H1 (cell line): Measurements from ENCODE around the gene NFE2L2. TPM values are rescaled to one million over a fixed set of nuclear protein-coding genes. Genes with fewer than 3 reads are reported as not detected.

Experiments
- CTCF ChIA-PET: fragments of 300-600 bp; sonication (Branson Sonifier 250); formaldehyde crosslinking; loops from one replicate; lab custom pipeline; 2021; ENCODE audit not compliant: partially characterized antibody; lab: Charles Lee
- POLR2A ChIA-PET: fragments of 300-600 bp; sonication (Branson Sonifier 250); formaldehyde crosslinking; loops from one replicate; lab custom pipeline; 2021; ENCODE audit warnings: inconsistent platforms; ENCODE audit not compliant: partially characterized antibody; lab: Charles Lee
- DNase-seq, 2 experiments: peaks; one replicate each; pipeline versions ENCODE4 v3.0.0 to v3.0.0-alpha.2; 2010 to 2022; ENCODE audit warnings: low spot score in 2 of 2, low read depth in 1 of 2, mixed read lengths in 1 of 2
- FAIRE-seq: peaks from 2 replicates; lab custom pipeline; 2011; peaks lifted over from hg19 to GRCh38; lab: Jason Lieb, UNC
- H2AFZ ChIP-seq: 2 replicates; pipeline ENCODE4 v1.8.1; 2012; ENCODE audit warnings: low read length, inconsistent platforms
- H2AK5ac ChIP-seq: 2 replicates; pipeline ENCODE4 v1.6.1; 2013; ENCODE audit warnings: low read depth, low read length
- H2BK120ac ChIP-seq: replicated peaks from 2 replicates; pipeline ENCODE3; 2013; ENCODE audit warnings: low read depth, low read length, inconsistent platforms
- H2BK12ac ChIP-seq: 2 replicates; pipeline ENCODE4 v1.6.1; 2013; ENCODE audit warnings: low read depth, low read length
- H2BK15ac ChIP-seq: 2 replicates; pipeline ENCODE4 v1.6.1; 2013; ENCODE audit warnings: low read length
- H2BK20ac ChIP-seq: 2 replicates; pipeline ENCODE4 v1.6.1; 2013; ENCODE audit warnings: low read length
- H2BK5ac ChIP-seq: 2 replicates; pipeline ENCODE4 v1.6.1; 2013; ENCODE audit warnings: low read depth, low read length
- H3K14ac ChIP-seq: 2 replicates; pipeline ENCODE4 v1.6.1; 2013; ENCODE audit warnings: inconsistent platforms; ENCODE audit not compliant: insufficient read length
- H3K18ac ChIP-seq: 2 replicates; pipeline ENCODE4 v1.6.1; 2013; ENCODE audit warnings: low read length; ENCODE audit errors: extremely low read depth
- H3K23ac ChIP-seq: 2 replicates; pipeline ENCODE4 v1.6.1; 2013; ENCODE audit warnings: inconsistent platforms; ENCODE audit not compliant: insufficient read length
- H3K23me2 ChIP-seq: 2 replicates; pipeline ENCODE4 v1.6.1; 2013; ENCODE audit warnings: low read depth, low read length
- H3K27ac ChIP-seq: 2 replicates; pipeline ENCODE4 v1.6.1; 2011; ENCODE audit warnings: low read depth, low read length, inconsistent platforms
- H3K27me3 ChIP-seq, 4 experiments: replicated peaks in 1 of 4; 1 replicate in 1 of 4; 2 replicates in 3 of 4; pipeline versions ENCODE4 v1.6.1 to v1.8.1; 2011 to 2013; ENCODE audit warnings: low read length in 3 of 4, mild to moderate bottlenecking in 3 of 4, inconsistent platforms in 2 of 4, mixed read lengths in 2 of 4, moderate library complexity in 1 of 4; ENCODE audit not compliant: control insufficient read depth in 3 of 4, insufficient read depth in 3 of 4; ENCODE audit errors: extremely low read depth in 1 of 4
- H3K36me3 ChIP-seq, 4 experiments: 2 replicates each; pipeline versions ENCODE4 v1.6.1 to v1.8.1; 2011 to 2013; ENCODE audit warnings: mild to moderate bottlenecking in 4 of 4, low read length in 3 of 4, moderate library complexity in 2 of 4, control low read depth in 1 of 4, inconsistent platforms in 1 of 4; ENCODE audit not compliant: insufficient read depth in 4 of 4, control insufficient read depth in 2 of 4
- H3K4ac ChIP-seq: replicated peaks from 2 replicates; pipeline ENCODE3; 2013; ENCODE audit warnings: low read length, low read depth, mixed read lengths, inconsistent platforms; ENCODE audit not compliant: insufficient read length
- H3K4me1 ChIP-seq, 4 experiments: replicated peaks in 1 of 4; 1 replicate in 1 of 4; 2 replicates in 3 of 4; pipeline versions ENCODE4 v1.6.1 to v1.8.1; 2011 to 2013; ENCODE audit warnings: low read length in 3 of 4, inconsistent platforms in 2 of 4, mixed read lengths in 1 of 4; ENCODE audit not compliant: insufficient read depth in 4 of 4, control insufficient read depth in 3 of 4
- H3K4me2 ChIP-seq, 2 experiments: 2 replicates each; pipeline versions ENCODE4 v1.6.1 to v1.8.1; 2011 to 2013; ENCODE audit warnings: low read depth in 2 of 2, low read length in 2 of 2, control low read depth in 1 of 2, inconsistent platforms in 1 of 2, mild to moderate bottlenecking in 1 of 2; ENCODE audit not compliant: insufficient read depth in 1 of 2
- H3K4me3 ChIP-seq, 4 experiments: fragments of 200-600, 300-600 bp in 1 of 4; sonication (generic), shearing (Covaris generic), sonication (Bioruptor Twin) in 1 of 4; 2 replicates each; pipeline versions ENCODE4 v1.5.1 to v1.8.1; 2011 to 2016; ENCODE audit warnings: low read length in 4 of 4, low read depth in 3 of 4, control low read depth in 2 of 4, inconsistent platforms in 2 of 4, mild to moderate bottlenecking in 2 of 4, mixed read lengths in 1 of 4, moderate library complexity in 1 of 4; ENCODE audit not compliant: insufficient read depth in 2 of 4; ENCODE audit errors: extremely low read depth in 1 of 4
- H3K56ac ChIP-seq: replicated peaks from 2 replicates; pipeline ENCODE3; 2013; ENCODE audit warnings: low read depth, mild to moderate bottlenecking, mixed read lengths, low read length, inconsistent platforms; ENCODE audit not compliant: insufficient read length
- H3K79me1 ChIP-seq: 2 replicates; pipeline ENCODE4 v1.6.1; 2013; ENCODE audit warnings: low read depth, low read length, control low read depth
- H3K79me2 ChIP-seq, 2 experiments: 2 replicates each; pipeline versions ENCODE4 v1.6.1 to v1.8.1; 2012 to 2013; ENCODE audit warnings: low read length in 2 of 2, mild to moderate bottlenecking in 2 of 2, inconsistent platforms in 1 of 2; ENCODE audit not compliant: insufficient read depth in 2 of 2, control insufficient read depth in 1 of 2
- H3K9ac ChIP-seq, 4 experiments: replicated peaks in 1 of 4; 1 replicate in 1 of 4; 2 replicates in 3 of 4; pipeline versions ENCODE4 v1.6.1 to v1.8.1; 2011 to 2013; ENCODE audit warnings: low read depth in 3 of 4, low read length in 3 of 4, control low read depth in 2 of 4, mild to moderate bottlenecking in 2 of 4, moderate library complexity in 2 of 4, inconsistent platforms in 1 of 4; ENCODE audit errors: extremely low read depth in 1 of 4
- H3K9me3 ChIP-seq, 2 experiments: 2 replicates each; pipeline versions ENCODE4 v1.6.1 to v1.8.1; 2012 to 2013; ENCODE audit warnings: mild to moderate bottlenecking in 2 of 2, moderate library complexity in 2 of 2, control low read depth in 1 of 2, inconsistent platforms in 1 of 2, low read depth in 1 of 2, low read length in 1 of 2, mixed read lengths in 1 of 2; ENCODE audit not compliant: insufficient read depth in 2 of 2
- H4K20me1 ChIP-seq, 2 experiments: replicated peaks in 1 of 2; 2 replicates each; pipeline versions ENCODE3 to v1.8.1; 2011 to 2013; ENCODE audit warnings: inconsistent platforms in 2 of 2, low read length in 2 of 2, mild to moderate bottlenecking in 1 of 2; ENCODE audit not compliant: insufficient read depth in 2 of 2, control insufficient read depth in 1 of 2
- H4K5ac ChIP-seq: 2 replicates; pipeline ENCODE4 v1.6.1; 2013; ENCODE audit warnings: low read length, low read depth, mixed read lengths, inconsistent platforms; ENCODE audit not compliant: insufficient read length
- H4K8ac ChIP-seq: 2 replicates; pipeline ENCODE4 v1.8.0; 2013; ENCODE audit warnings: mild to moderate bottlenecking, moderate library complexity, low read length, inconsistent platforms; ENCODE audit not compliant: insufficient read depth; ENCODE audit errors: extremely low read depth
- H4K91ac ChIP-seq: replicated peaks from 2 replicates; pipeline ENCODE3; 2013; ENCODE audit warnings: low read length, mixed read lengths, inconsistent platforms; ENCODE audit not compliant: insufficient read length
- BCL11A ChIP-seq, 2 experiments: IDR thresholded peaks; one replicate each; pipeline ENCODE4 v1.6.1; 2011; ENCODE audit warnings: low read depth in 2 of 2, low read length in 2 of 2, mild to moderate bottlenecking in 2 of 2
- FOSL1 ChIP-seq: IDR thresholded peaks from 2 replicates; pipeline ENCODE4 v1.6.1; 2011; ENCODE audit warnings: mild to moderate bottlenecking, low read depth, low read length, moderate library complexity; ENCODE audit not compliant: insufficient read depth
- GABPA ChIP-seq: IDR thresholded peaks from 2 replicates; pipeline ENCODE4 v1.6.1; 2011; ENCODE audit warnings: mild to moderate bottlenecking, low read length, moderate library complexity, borderline replicate concordance; ENCODE audit not compliant: insufficient read depth
- HDAC2 ChIP-seq, 2 experiments: fragments of 300-600 bp in 1 of 2; sonication (generic) in 1 of 2; IDR thresholded peaks; 2 replicates each; pipeline ENCODE4 v1.6.1; 2011 to 2012; ENCODE audit warnings: low read depth in 2 of 2, low read length in 2 of 2, mild to moderate bottlenecking in 2 of 2, moderate library complexity in 2 of 2, borderline replicate concordance in 1 of 2, inconsistent platforms in 1 of 2
- NANOG ChIP-seq: IDR thresholded peaks from 2 replicates; pipeline ENCODE4 v1.6.1; 2011; ENCODE audit warnings: low read length, low read depth, mild to moderate bottlenecking, inconsistent platforms; ENCODE audit not compliant: insufficient read depth, poor library complexity, severe bottlenecking
- PHF8 ChIP-seq: fragments of 200-600 bp; sonication (generic); conservative IDR thresholded peaks from 2 replicates; pipeline ENCODE4 v1.7.1; 2012; ENCODE audit warnings: low read depth, mild to moderate bottlenecking, inconsistent platforms, low read length, moderate library complexity
- SAP30 ChIP-seq: fragments of 300-600 bp; sonication (generic); IDR thresholded peaks from 2 replicates; pipeline ENCODE4 v1.7.1; 2012; ENCODE audit warnings: low read length, moderate library complexity, mild to moderate bottlenecking, inconsistent platforms; ENCODE audit not compliant: insufficient read depth, insufficient replicate concordance
- SP1 ChIP-seq: IDR thresholded peaks from 2 replicates; pipeline ENCODE4 v1.6.1; 2011; ENCODE audit warnings: low read depth, low read length
- SRF ChIP-seq: IDR thresholded peaks from 2 replicates; pipeline ENCODE4 v1.6.1; 2011; ENCODE audit warnings: mild to moderate bottlenecking, low read depth, low read length, moderate library complexity
- TCF12 ChIP-seq: IDR thresholded peaks from 2 replicates; pipeline ENCODE4 v1.6.1; 2011; ENCODE audit warnings: low read depth, mild to moderate bottlenecking, low read length
- TEAD4 ChIP-seq: IDR thresholded peaks from 2 replicates; pipeline ENCODE4 v1.6.1; 2012; ENCODE audit warnings: low read depth, low read length, inconsistent platforms, mixed read lengths
- WGBS, 2 experiments: shearing (Covaris generic) in 1 of 2; methylation state at CpG; one replicate each; pipeline versions ENCODE4 v1.1.6 to v1.1.7; 2013 to 2015; ENCODE audit warnings: low lambda C conversion rate in 2 of 2, mixed read lengths in 2 of 2, inconsistent platforms in 1 of 2, low coverage in 1 of 2, missing lambda C conversion rate in 1 of 2; ENCODE audit not compliant: insufficient replicate concordance in 2 of 2, insufficient coverage in 1 of 2, insufficient read length in 1 of 2; ENCODE audit errors: extremely low coverage in 1 of 2, missing lambda C conversion rate in 1 of 2; 5-methylcytosine and 5-hydroxymethylcytosine counted together
- polyA plus RNA-seq, 7 experiments: library from polyadenylated mRNA; depleted of rRNA in 3 of 7; stranded (reverse) in 5 of 7; unstranded in 2 of 7; fragments of >200 nt in 5 of 7; fragments of 200-250 nt in 2 of 7; gene quantifications; 1 replicate in 5 of 7; 2 replicates in 1 of 7; 4 replicates in 1 of 7; pipeline versions ENCODE4 v1.2.1 to v1.2.3, GENCODE V29; 2011 to 2013; ENCODE audit warnings: missing spikeins in 2 of 7, mixed read lengths in 2 of 7
- total RNA-seq: library from RNA; stranded (reverse); fragmentation: NEBNext Ultra II Directional; extraction: Animal tissue kit (Norgen Biotek cat#: 25700); gene quantifications from 2 replicates; pipeline ENCODE4 v1.2.1, GENCODE V29; 2021
- TF ChIP-seq, protein P1 (sequence below): IDR thresholded peaks from 2 replicates; pipeline ENCODE4 v1.6.1; 2011; ENCODE audit warnings: low read length, improper control_type of control experiment
- TF ChIP-seq, protein P2 (sequence below): IDR thresholded peaks from 2 replicates; pipeline ENCODE4 v1.6.1; 2012; ENCODE audit warnings: inconsistent platforms

NFE2L2 gene
- total and polyA plus RNA-seq, 2 of the 8 experiments (the other 6 are each of a cell fraction or from before 2014, with no cell fraction given) = 33.2 to 34.5 TPM

DNA sequence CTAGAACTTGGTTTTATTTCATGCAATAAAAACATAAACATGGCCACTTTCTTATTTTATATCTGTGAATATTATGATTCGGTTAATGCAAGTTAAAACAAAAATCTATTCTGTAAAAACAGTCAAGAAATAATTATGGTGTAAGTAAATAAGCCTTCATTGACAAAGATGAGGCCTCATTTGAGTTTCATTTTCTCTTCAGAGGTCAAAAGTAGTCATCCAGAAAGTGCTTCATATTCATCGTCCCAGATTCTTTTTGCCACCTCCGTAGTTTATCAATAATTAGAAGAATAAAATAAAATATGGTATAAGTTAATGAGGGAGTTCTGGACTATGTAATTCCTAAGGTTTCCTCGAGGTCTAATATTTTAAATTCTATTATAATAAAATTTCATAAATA, 71.3 kb downstream of the NFE2L2 start:
- H2BK5ac ChIP-seq = no peak overlapping the region
- no peaks in the 10 kb centered on the region for H3K4me1 ChIP-seq
- H4K91ac ChIP-seq = no peak overlapping the region
- ChIA-PET POLR2A (no interaction called here), CTCF (interaction anchor here (1.3 to 5.8 kb wide), 3 partner anchors 11 to 47 kb away, joined by 3 to 32 read pairs (median 9); no protein-coding TSS in a partner anchor)
- no peak overlapping the region for H3K18ac ChIP-seq
- H2BK12ac ChIP-seq = no peak overlapping the region
- H3K9me3 ChIP-seq = no peaks in the 10 kb centered on the region
- H3K4me2 ChIP-seq = no peak overlapping the region
- no peak overlapping the region for H3K56ac ChIP-seq
- no peak overlapping the region for H3K4ac ChIP-seq
- FAIRE-seq (no peak), DNase-seq (no peak)
- no peaks in the 10 kb centered on the region for H3K36me3 ChIP-seq
- H3K79me1 ChIP-seq = no peaks in the 10 kb centered on the region
- H2AFZ ChIP-seq = no peak overlapping the region
- no peaks in the 10 kb centered on the region for H3K79me2 ChIP-seq
- no peak overlapping the region for H3K27ac ChIP-seq
- H3K23ac ChIP-seq = no peak overlapping the region
- H2AK5ac ChIP-seq = no peak overlapping the region
- no peaks in the 10 kb centered on the region for H4K20me1 ChIP-seq
- no peak overlapping the region for H4K8ac ChIP-seq
- no peak overlapping the region for H3K4me3 ChIP-seq
- no peak overlapping the region for H3K14ac ChIP-seq
- no peak overlapping the region for H2BK120ac ChIP-seq
- WGBS, 2 experiments = 88% methylated on average over 4 of the region's 4 CpGs; no CpG with 5 or more reads in 1 of the 2 experiments
- H3K27me3 ChIP-seq = no peaks in the 10 kb centered on the region
- H3K23me2 ChIP-seq = no peaks in the 10 kb centered on the region
- H2BK20ac ChIP-seq = no peak overlapping the region
- H3K9ac ChIP-seq = no peak overlapping the region
- H2BK15ac ChIP-seq = no peak overlapping the region
- TF ChIP-seq GABPA = no peak
- no peak for TF ChIP-seq PHF8
- TF ChIP-seq SAP30 = no peak
- TF ChIP-seq TCF12 = no peak
- TF ChIP-seq SRF = no peak
- TF ChIP-seq, protein P1, sequence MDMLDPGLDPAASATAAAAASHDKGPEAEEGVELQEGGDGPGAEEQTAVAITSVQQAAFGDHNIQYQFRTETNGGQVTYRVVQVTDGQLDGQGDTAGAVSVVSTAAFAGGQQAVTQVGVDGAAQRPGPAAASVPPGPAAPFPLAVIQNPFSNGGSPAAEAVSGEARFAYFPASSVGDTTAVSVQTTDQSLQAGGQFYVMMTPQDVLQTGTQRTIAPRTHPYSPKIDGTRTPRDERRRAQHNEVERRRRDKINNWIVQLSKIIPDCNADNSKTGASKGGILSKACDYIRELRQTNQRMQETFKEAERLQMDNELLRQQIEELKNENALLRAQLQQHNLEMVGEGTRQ = no peak
- no peak for TF ChIP-seq TEAD4
- TF ChIP-seq, protein P2, sequence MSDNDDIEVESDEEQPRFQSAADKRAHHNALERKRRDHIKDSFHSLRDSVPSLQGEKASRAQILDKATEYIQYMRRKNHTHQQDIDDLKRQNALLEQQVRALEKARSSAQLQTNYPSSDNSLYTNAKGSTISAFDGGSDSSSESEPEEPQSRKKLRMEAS = no peak
- no peak for TF ChIP-seq BCL11A (IDR thresholded peaks at IDR 0.05; ENCODE audit: low read depth in 2 of 2, low read length in 2 of 2)
- TF ChIP-seq NANOG = no peak
- no peak for TF ChIP-seq FOSL1
- no peak for TF ChIP-seq SP1
- TF ChIP-seq HDAC2 (IDR thresholded peaks at IDR 0.05; ENCODE audit: borderline replicate concordance in 1 of 2, low read depth in 2 of 2, low read length in 2 of 2) = no peak
- no peak overlapping the region for H4K5ac ChIP-seq
